Spinal cord (tissue), 10 donors: Measurements from ENCODE around the gene UVRAG. TPM values are rescaled to one million over a fixed set of nuclear protein-coding genes. Genes with fewer than 3 reads are reported as not detected.

Experiments
- DNase-seq, 6 donors: peaks; one replicate each; pipeline versions ENCODE4 v3.0.0 to v3.0.0-alpha.2; 2013 to 2015; ENCODE audit warnings: low spot score in 6 of 6, low read depth in 4 of 6
- H3K27ac ChIP-seq: one replicate; pipeline ENCODE4 v1.5.1; 2013; ENCODE audit warnings: low read depth, low read length, control low read depth
- H3K27me3 ChIP-seq: one replicate; pipeline ENCODE4 v1.6.1; 2013; ENCODE audit warnings: low read length; ENCODE audit not compliant: control insufficient read depth, insufficient read depth
- H3K36me3 ChIP-seq: one replicate; pipeline ENCODE4 v1.6.1; 2013; ENCODE audit warnings: low read length; ENCODE audit not compliant: control insufficient read depth, insufficient read depth
- H3K4me1 ChIP-seq: one replicate; pipeline ENCODE4 v1.6.1; 2013; ENCODE audit warnings: low read length; ENCODE audit not compliant: control insufficient read depth, insufficient read depth
- H3K4me3 ChIP-seq: one replicate; pipeline ENCODE4 v1.5.1; 2013; ENCODE audit warnings: low read depth, low read length, control low read depth
- H3K9me3 ChIP-seq: one replicate; pipeline ENCODE4 v1.6.1; 2013; ENCODE audit warnings: low read length; ENCODE audit not compliant: control insufficient read depth, insufficient read depth
- WGBS: methylation state at CpG from one replicate; pipeline ENCODE4 v1.1.5; 2013; ENCODE audit warnings: missing lambda C conversion rate; ENCODE audit not compliant: insufficient coverage; 5-methylcytosine and 5-hydroxymethylcytosine counted together
- polyA plus RNA-seq, 2 donors: library from polyadenylated mRNA; unstranded; fragments of 120-200 nt; gene quantifications; one replicate each; pipeline ENCODE4 v1.2.1, GENCODE V29; 2013; ENCODE audit not compliant: insufficient read length in 2 of 2
- total RNA-seq, 2 donors: library from RNA; depleted of rRNA in 1 of 2; stranded (reverse); fragments of 120-200 nt in 1 of 2; fragments of >200 nt in 1 of 2; gene quantifications; one replicate each; pipeline versions ENCODE4 v1.2.3 to v1.2.4, GENCODE V29; 2013 to 2014
- donor health status: healthy.

The UVRAG gene
- total and polyA plus RNA-seq, 4 donors: 17.8 to 40.8 (median 22.3) TPM

DNA sequence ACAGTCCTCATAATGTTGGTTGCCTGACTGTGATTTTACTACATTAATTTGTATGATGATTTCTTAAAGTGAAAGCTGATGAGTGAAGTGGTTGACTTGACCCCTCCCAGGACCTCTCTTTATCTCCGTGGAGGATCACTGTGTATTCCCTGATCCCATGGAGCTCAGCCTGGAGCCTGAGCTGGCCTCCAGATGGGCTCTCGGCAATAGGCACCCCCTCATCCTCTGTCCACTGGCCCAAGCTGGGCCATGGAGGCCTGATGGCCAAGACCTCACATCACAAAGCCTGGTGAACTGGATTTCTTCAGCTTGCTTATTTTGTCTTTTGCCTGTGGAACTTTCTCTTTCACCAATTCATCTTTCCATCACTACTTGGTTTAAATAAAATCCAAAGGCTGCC, 316.1 kb downstream of the UVRAG start:
- 100% methylated on average over 1 of the region's 2 CpGs for WGBS
- Histone ChIP-seq H3K4me1 (peaks cover 6% of the 10 kb centered on the region), H3K9me3 (no peaks in the 10 kb centered on the region), H3K36me3 (no peaks in the 10 kb centered on the region), H3K27ac (peak overlapping the region; percentile 19), H3K27me3 (no peaks in the 10 kb centered on the region), H3K4me3 (no peak overlapping the region)
- no peak for DNase-seq

DNA sequence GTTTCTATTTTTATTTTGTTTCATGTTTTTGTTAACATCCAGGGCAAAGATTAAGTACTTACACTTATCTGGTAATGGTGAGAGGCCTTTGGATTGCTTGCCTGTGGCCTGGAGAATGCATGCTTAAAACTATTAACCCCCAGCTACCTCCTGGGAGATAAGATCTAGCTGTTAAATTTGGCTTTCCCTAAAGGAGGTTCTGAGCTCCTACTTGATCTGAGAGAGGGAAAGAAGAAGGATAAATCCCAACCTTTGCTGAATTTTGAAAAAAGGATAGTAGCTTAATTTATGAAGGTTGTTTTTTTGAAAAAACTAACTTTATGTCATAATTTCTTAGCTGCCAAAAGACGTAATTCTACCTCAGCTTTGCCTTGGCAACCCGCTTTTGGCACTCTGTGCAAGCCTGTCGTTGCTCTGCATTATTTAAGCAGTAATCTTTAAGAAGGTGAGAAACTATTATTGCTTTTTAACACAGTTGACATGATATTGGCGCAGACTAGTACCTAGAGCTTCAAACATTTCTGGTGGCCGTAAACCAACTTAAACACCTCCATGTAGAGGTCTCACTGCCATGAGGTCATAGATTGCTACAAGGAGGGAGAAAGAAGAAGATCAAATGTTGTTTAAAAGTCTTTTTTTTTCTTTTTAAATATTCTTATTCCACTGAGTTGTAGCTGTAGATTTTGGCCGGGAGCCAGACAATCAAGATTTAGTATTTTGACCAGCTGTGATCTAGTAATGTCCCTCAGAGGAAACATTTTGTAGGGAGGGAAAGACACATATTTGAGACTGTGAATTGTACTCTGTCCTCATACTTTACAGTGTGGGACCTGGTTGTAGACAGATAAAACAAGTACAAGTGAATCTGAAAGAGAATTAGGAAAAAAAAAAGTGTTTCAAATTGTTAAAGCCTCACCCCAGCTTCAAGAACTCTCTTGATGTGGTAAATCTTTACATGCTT, 316.9 kb downstream of the UVRAG start:
- Histone ChIP-seq H3K27me3 (no peaks in the 10 kb centered on the region), H3K9me3 (no peaks in the 10 kb centered on the region), H3K4me1 (peaks cover 6% of the 10 kb centered on the region), H3K36me3 (no peaks in the 10 kb centered on the region), H3K4me3 (no peak overlapping the region), H3K27ac (peak overlapping the region; percentile 19)
- no CpG with 5 or more reads among the region's 6 CpGs for WGBS
- DNase-seq: peak in 2 of 6 donors; percentile 50 to 60

DNA sequence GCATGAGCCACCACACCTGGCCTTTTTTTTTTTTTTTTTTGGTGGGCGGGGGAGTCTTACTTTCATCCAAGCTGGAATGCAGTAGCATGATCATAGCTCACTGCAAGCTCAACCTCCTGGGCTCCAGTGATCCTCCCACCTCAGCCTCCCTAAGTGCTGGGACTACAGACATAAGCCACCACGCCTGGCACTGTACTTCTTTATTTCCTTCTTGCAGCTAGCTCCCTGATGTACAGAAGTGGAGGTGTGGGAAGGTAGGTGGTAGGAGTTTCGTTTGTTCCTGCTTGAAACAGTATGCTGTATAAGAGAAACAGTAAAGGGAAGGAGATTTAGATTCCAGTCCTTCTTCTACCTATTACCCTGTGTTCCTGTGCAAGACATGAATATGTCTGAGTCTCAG, 319.2 kb downstream of the UVRAG start:
- Histone ChIP-seq H3K9me3 (no peaks in the 10 kb centered on the region), H3K27ac (no peak overlapping the region), H3K27me3 (no peaks in the 10 kb centered on the region), H3K4me1 (peaks cover 6% of the 10 kb centered on the region), H3K4me3 (no peak overlapping the region), H3K36me3 (no peaks in the 10 kb centered on the region)
- no CpG with 5 or more reads among the region's 3 CpGs for WGBS
- no peak for DNase-seq

DNA sequence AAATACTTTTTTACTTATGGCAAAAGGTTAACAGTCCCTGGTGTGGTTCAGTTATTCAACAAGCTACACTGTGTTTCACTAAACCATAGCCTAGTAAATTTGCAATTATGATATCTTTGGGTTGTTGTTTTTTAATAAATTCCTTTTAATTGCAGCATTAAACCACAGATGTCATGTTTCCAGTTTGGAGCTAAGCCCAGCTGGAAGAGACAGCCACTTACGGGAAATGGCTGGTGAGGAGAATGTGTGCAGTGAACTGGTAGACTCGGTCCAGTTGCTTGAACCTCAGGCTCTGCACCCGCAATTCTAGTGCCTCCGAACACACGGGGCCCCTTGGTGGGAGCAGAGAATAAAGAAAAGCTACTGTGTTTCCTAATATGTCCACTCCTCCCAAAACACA, 320.5 kb downstream of the UVRAG start:
- DNase-seq: peak in 2 of 6 donors; percentile 37 to 55
- Histone ChIP-seq H3K36me3 (no peaks in the 10 kb centered on the region), H3K27ac (no peak overlapping the region), H3K9me3 (no peaks in the 10 kb centered on the region), H3K4me3 (no peak overlapping the region), H3K4me1 (peaks cover 6% of the 10 kb centered on the region), H3K27me3 (no peaks in the 10 kb centered on the region)
- 50% methylated on average over 1 of the region's 5 CpGs for WGBS

DNA sequence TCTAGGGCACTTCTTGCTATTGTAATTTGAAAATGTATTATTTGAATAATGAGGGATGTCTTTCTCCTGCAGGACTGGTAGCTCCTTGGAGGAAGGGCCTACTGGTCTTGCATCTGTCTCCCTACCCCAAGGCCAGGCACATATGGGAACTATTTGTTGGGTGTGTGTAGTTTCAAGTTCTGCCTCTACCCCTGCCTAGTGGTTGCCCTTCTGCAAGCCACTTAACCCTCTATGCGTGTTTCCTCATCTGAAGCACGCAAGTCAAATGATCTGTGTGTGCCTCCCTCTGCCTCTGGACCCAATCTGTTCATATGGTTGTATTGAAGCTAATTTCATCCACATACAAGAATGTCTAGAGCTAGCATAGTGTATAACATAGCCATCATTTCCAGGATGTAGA, 324.3 kb downstream of the UVRAG start:
- H3K4me1 ChIP-seq: no peaks in the 10 kb centered on the region
- WGBS: no CpG with 5 or more reads among the region's 2 CpGs

DNA sequence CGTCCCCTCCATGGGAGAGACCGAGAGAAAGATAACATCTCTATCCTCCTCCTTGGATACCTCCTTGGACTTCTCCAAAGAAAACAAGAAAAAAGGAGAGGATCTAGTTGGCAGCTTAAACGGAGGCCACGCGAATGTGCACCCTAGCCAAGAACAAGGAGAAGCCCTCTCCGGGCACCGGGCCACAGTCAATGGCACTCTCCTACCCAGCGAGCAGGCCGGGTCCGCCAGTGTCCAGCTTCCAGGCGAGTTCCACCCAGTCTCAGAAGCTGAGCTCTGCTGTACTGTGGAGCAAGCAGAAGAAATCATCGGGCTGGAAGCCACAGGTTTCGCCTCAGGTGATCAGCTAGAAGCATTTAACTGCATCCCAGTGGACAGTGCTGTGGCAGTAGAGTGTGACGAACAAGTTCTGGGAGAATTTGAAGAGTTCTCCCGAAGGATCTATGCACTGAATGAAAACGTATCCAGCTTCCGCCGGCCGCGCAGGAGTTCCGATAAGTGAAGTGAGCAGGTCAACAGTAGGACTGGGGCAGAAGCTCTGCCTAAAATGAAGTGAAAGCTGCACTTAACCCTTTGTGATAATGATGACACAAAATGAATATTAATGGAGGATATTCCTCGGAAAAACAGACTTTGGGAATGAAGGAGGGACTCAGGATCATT, 326.0 kb downstream of the UVRAG start:
- peaks cover 14% of the 10 kb centered on the region for H3K36me3 ChIP-seq
- DNase-seq: no peak
- H3K4me3 ChIP-seq: no peak overlapping the region
- WGBS: 87% methylated on average over 19 of the region's 22 CpGs
- no peaks in the 10 kb centered on the region for H3K4me1 ChIP-seq
- H3K27me3 ChIP-seq: no peaks in the 10 kb centered on the region
- no peak overlapping the region for H3K27ac ChIP-seq
- no peaks in the 10 kb centered on the region for H3K9me3 ChIP-seq

More for the DNA sequence above, 324.3 kb downstream of the UVRAG start:
- no peaks in the 10 kb centered on the region for H3K9me3 ChIP-seq
- peaks cover 14% of the 10 kb centered on the region for H3K36me3 ChIP-seq
- H3K27me3 ChIP-seq: no peaks in the 10 kb centered on the region
- DNase-seq: no peak
- no peak overlapping the region for H3K27ac ChIP-seq
- no peak overlapping the region for H3K4me3 ChIP-seq

DNA sequence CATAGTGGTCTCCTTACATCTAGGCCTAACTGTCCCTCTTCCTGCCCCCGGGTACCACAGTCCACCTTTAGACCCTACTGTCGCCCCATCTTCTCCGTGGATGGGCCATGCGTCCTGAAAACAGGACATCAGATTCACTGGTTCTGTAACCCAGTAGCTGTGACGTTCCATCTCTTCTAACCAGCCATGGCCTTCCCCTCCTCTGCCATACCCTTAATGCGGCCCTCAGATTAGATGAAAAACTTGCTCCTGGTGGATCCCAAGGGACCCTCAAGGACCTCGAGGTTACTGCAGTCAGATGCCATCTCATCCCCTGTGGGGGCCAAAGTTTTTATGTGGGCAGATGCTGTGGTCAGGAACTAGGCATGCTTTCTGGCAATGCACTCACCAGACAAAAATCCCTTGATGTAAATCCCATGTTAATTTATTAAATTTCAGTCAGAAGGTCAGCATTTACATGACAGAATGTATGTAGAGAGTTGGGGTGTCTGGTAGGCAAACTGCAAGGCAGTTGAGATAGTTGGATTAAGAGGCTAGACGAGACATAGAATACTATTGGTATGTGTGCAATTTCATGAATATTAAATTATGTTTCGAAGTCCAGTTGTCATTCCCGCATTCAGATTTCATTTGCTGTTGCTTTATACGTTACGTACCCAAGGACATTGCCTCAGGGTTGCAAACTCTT, 327.0 kb downstream of the UVRAG start:
- no peak for DNase-seq
- 94% methylated on average over 7 of the region's 12 CpGs for WGBS
- no peak overlapping the region for H3K27ac ChIP-seq
- peaks cover 14% of the 10 kb centered on the region for H3K36me3 ChIP-seq
- no peaks in the 10 kb centered on the region for H3K9me3 ChIP-seq
- H3K4me3 ChIP-seq: no peak overlapping the region
- H3K27me3 ChIP-seq: no peaks in the 10 kb centered on the region
- peaks cover 3% of the 10 kb centered on the region for H3K4me1 ChIP-seq

DNA sequence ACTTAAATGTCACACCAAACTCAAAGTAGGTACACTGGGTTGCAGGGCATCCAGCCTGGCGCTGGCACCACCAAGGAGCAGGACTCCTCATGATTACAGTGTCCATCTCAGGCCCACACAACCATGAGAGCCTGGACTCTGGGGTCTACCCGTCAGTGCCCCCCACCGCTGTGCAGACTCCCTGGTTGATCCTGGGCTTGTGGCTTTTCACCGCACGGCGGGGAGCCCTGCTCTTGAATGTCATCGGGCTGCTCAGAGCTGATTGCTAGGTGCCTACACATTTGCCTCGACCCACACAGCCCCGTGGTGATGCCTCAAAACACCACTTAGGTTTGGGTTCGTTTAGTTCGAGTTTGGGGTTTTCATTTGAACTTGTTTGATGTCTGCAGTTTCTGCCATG, 328.3 kb downstream of the UVRAG start:
- H3K9me3 ChIP-seq: no peaks in the 10 kb centered on the region
- H3K4me1 ChIP-seq: peaks cover 5% of the 10 kb centered on the region
- H3K4me3 ChIP-seq: no peak overlapping the region
- no peak overlapping the region for H3K27ac ChIP-seq
- no peak for DNase-seq
- H3K36me3 ChIP-seq: peaks cover 14% of the 10 kb centered on the region
- H3K27me3 ChIP-seq: no peaks in the 10 kb centered on the region
- WGBS: 90% methylated on average over 11 of the region's 11 CpGs

DNA sequence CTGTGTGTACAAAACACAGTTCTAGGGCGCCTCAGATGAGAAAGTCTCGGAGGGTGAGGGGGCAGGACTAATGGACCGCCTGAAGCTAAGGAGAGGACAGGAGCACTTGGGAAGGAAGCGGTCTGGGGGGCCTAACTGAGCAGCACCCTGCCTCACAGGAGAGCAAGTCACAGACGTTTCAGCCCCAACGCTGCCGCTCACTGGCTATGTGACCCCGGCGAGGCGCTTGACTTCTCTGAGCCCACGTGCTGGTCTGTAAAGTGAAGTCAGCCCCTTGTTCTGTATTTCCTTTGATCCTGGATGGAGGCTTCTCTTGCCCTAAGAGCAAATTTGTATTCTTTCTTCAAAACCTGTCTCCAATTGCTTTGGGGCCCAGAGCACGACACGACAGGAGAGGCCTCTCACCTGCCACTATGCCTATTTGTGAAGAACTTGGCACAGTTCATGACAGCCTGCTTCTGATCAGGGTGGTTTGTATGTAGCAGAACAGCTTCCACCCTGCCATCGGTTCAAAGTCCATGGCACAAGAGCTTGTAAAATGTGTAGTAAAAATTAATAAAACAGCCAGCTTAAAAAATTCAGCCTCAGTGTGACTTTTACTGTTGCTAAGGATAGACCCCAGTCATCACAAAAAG, 332.2 kb downstream of the UVRAG start:
- peaks cover under 1% of the 10 kb centered on the region for H3K27me3 ChIP-seq
- peaks cover 10% of the 10 kb centered on the region for H3K4me1 ChIP-seq
- peaks cover 7% of the 10 kb centered on the region for H3K36me3 ChIP-seq
- no peak overlapping the region for H3K4me3 ChIP-seq
- WGBS: 82% methylated on average over 11 of the region's 14 CpGs
- H3K9me3 ChIP-seq: no peaks in the 10 kb centered on the region
- H3K27ac ChIP-seq: no peak overlapping the region
- no peak for DNase-seq
